Activated CD4-positive, alpha-beta T cell treated with anti-CD3 and anti-CD28 coated beads for 4 hours (primary cell): ENCODE results near the gene SMARCA2.
A peak's percentile ranks its signal among the peaks of the same experiment; 100 is the strongest.

Source experiments
- DNase-seq, 2 donors: peaks; one replicate each; pipeline ENCODE4 v3.0.0-alpha.2; 2020

The SMARCA2 gene

DNA sequence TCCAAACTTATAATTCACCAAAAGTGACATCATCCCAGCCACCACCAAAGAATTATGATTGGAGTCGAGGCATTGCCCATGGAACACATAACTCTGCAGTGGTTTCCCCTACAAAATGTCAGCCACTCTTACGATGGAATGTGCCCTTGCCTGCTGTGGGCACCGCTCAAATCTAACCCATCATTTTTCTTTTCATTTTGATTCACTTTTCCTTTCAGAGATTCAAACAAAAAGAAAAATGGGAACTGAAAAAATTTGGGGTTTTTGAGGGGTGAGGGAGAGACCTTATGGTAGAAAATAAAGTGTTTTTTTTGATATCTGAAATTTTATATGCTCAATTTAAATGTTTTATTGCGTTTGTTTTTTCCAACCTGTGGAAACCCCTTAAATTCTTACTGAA lies 28.1 kb downstream of the SMARCA2 start:
- DNase-seq = no peak

DNA sequence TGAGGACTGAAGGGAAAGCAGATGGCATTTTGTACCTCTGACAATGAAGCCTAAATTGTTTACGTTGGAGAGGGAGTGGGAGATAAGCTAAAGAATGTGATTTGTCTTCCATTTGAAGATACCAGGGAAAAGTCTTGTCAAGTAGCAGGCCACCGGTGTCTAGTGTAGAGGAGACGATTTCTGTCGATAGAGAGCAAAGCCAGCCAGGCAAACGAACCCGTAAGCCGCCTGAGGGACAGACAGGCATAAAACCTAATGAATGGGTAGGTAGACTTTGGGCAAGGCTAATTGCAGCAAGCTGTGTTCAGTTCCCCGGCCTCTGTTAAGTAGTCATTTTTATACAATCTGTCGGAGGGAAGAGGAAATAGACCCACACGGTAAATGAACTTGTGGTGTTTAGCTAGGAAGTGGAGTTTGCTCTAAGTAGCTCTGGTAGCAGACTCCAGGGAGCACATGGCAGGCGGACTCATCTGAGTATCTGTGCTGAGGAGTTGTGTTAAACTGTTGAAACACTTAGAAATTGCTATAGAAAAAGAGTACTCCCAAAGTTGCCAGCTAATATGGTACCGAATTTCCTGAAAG lies 28.8 kb downstream of the SMARCA2 start:
- DNase-seq = no peak

DNA sequence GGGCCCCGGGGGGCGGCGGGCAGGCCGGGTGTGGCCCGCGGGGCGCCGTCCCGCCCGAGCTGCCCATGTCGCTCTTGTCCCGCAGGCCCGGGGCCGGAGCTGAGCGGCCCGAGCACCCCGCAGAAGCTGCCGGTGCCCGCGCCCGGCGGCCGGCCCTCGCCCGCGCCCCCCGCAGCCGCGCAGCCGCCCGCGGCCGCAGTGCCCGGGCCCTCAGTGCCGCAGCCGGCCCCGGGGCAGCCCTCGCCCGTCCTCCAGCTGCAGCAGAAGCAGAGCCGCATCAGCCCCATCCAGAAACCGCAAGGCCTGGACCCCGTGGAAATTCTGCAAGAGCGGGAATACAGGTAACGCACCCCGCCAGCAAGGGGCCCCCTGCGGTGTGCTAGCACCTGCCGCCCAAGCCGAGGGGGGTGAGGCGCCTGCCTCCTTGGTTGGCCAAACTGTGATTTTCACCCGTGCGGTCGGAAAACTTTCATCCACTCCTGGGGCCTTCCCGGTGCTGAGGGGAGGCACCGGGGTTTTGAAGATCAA lies 32.1 kb downstream of the SMARCA2 start:
- DNase-seq = no peak

DNA sequence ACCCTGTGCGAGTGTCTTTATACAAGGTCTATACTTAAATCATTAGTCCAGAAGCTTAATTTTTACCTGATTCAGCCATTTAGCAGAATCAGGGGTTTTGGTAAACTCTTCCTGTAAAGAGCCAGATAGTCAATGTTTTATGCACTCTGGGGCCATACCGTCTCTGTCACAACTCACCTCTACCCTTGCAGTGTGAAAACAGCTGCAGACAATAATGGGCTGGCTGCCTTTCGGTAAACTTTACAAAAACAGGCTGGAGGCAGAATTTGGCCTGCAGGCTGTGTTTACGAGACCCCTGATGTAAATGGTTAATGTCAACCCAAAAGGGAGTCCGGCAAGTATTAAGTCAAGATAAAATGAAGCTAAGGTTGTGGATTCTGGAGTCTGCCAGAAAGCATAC lies 32.8 kb downstream of the SMARCA2 start:
- no peak for DNase-seq

DNA sequence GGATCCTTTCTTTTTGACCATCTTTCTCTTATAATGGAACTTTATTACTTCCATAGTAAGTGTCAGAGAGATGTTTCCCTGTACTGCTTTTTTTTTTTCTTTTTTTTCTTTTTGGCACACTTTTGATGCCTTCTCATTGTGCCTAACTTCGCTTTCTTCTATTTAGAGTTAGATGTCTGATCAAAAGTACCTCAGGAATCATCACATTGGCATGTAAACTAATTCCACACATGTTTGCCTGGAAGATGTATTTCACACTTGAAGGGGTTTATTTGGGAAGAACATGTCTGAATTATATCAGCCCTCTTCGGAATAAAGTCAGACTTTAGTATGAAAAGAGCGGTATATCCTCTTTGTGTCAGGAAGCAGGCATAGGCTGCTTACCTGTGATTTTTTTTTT lies 35.1 kb downstream of the SMARCA2 start:
- no peak for DNase-seq

DNA sequence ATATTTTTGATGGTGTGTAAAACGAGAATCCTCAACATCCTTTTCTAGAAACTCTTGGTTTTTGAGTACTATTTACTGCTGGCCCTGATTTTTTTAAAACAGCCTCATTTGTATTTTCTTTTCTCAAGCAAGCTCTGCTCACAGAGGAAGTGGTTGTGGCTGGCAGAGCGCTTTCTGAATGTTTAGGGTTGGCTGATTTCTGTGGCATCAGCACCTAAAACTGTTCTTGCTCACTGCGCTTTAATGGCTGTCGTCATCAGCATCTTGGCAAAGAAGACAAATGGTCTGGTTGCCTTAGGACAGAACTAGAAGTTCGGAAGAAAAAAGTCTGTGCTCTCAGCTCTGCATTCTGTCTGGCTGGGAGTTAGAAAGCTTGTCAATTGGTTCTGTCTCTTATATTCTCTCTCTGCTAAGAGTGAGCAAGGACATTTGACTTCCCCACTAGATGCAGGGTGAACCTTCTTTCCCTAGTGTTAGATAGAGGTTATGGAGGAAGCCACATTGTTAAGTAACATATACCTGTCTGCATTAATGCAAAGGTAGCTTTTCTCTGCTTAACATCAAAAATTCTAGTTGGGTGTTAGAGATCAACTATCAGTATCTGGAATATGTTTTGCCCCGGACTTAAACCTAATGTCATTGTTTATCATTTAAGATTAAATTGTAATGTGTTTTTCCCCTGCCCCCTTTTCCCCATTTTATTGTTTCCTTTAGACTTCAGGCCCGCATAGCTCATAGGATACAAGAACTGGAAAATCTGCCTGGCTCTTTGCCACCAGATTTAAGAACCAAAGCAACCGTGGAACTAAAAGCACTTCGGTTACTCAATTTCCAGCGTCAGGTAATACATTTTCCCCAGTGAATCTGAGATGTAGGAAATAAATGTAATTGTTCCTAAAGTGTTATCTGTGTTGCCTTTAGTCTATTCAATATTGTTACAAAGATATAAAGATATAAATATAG lies 39.0 kb downstream of the SMARCA2 start:
- peak; percentile 47 to 56 for DNase-seq

DNA sequence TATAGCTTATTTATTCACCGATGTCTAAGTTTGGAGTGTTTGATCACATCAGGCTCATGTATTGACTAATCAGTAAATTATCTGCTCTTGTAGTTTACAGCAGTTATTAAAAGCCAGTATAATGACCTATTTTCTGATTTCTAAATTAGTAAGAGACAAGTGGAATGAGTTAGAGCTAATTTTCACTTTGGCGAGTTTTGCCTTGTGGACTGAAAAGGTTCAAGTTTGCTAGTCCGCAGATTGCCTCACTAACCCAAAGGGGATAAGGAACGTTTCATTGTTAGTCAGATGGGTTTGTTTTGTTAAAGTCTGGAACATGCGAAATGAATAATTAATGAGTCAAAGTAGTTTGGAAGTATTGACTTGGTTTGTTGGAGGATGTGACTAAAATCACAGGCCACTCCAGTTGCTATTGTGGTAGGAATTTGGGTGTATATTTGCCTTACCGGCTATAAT lies 40.1 kb downstream of the SMARCA2 start:
- no peak for DNase-seq

DNA sequence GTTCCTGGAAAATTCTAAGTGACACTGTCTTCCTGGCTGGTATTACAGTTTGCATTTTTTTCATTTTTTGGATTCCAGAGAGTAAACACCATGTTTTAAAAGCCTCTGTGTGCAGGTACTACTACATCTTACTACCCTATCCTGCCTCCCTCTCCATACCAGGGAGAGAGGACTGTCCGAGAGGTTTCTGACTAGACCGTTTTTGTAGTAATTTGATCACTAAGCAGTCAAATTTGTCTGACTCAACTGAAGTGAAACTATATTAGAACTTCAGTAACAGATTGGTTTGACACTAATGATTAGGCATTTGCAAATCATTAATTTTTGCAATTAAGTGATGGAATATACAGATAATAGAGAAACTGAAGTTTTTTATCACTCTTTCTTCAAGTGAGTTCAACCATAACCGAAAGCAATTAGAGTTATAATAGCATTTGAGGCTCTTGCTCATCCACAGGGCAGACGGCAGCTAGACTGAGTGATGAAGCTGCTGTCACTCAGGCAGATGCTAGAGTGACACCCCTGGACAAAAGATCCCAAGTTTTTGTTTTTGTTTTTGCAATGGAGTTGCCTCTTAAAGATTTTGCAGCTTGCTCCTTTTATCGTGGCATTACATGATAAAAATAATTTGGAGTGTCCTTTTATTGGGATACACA lies 44.3 kb downstream of the SMARCA2 start:
- DNase-seq = no peak

DNA sequence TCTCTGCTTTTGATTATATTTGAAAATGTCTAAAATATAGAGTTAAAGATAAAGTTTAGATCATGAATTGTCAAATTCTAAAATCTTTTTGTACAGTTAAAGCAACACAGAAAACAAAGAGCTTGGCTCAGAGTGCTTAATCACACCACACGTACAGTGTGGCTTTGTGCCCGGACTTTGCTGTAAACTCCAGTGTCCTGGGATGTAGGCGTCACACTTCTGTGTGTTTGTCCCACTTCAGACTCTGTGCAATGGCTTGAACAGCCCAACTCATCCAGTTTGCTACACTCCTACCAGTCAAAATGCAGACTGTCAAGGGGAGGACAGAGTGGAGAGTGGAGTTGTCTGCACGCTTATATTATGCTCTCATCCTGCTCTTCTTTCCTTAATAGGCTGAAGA lies 45.3 kb downstream of the SMARCA2 start:
- no peak for DNase-seq

DNA sequence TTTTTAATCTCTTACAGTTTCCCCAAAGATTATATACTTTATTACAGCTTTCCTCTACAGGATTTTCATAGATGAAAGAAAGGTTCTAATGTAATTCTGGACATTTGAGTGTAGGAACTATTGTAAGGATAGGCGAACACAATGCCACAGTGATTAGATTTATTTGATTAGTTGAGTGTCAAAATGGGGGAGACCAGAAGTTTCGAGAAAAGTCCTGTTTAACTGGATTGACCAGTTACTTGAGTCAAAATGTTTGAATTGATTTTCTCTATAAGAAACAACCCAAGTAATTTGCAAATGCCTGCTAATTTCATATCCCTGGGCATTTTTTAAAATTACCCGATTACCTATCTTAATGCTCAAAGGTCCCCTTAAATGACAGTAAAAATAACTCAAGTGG lies 50.6 kb downstream of the SMARCA2 start:
- DNase-seq = no peak

DNA sequence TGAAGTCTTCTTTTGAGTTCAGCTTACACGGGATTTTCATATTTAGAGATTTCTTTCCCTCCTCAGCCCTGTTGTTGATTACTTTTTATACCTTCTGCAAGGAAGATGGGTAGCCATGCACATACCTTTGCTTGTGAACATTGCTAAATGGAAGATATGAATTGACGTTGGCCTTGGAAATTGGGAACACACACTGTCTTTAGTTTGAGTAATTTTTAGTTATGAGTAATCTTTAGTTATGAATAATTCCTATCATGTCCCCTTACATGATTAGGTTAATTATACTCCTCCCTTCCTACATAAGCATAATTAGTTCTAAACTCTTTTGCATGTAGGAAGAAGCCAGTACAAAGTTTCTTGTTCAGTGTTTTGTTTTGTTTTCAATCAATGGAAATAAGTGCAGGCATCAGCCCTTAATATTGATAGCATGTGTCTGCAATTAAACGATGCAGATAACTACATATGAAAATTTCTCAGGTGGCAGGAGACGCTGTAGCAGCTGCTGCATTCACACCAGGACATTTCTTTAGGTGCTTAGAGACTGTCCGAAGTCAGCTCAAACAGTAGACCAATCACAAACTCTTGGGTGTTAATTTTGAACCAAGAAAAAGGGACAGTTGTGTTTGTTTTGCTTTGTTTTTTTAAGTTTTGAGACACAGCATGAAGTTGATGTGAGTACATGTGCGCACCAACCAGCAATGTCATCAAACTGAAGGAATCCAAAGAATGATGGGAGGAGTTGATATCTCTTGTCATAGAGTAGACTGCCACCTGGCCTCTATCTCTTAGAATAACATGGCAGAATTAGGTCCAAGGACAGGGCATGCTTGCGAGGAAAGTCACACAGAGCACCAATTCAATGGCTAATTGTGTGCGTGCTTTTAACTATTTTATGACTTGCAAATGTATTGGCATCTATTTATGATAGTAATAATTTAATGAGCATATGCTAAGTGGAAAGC lies 51.4 kb downstream of the SMARCA2 start:
- DNase-seq = no peak

DNA sequence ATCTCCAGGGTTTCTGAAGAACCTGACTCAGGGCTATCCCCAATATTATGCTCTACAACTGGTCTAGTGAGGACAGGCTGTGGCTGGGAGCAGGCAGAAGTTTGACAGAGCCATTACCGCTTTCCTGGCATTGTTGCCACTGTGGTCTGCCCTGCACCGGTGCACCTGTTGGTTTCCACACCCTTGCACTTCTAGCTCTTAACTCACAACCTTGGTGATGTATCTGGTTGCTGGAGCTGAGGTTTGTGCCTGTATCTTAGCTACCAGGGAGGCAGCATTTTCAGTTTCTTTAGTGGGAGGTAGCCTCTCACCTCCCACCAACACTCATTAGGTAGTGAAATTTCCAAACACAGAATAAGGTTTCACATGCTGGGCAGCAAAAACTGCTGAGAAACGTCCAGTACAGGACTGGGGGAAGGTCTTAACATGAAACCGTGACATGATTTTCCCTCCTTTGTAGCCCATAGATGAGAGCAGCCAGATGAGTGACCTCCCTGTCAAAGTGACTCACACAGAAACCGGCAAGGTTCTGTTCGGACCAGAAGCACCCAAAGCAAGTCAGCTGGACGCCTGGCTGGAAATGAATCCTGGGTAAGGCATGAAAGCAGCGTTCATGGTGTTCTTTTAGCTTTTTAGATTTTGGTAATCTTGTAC lies 57.7 kb downstream of the SMARCA2 start:
- DNase-seq = no peak

DNA sequence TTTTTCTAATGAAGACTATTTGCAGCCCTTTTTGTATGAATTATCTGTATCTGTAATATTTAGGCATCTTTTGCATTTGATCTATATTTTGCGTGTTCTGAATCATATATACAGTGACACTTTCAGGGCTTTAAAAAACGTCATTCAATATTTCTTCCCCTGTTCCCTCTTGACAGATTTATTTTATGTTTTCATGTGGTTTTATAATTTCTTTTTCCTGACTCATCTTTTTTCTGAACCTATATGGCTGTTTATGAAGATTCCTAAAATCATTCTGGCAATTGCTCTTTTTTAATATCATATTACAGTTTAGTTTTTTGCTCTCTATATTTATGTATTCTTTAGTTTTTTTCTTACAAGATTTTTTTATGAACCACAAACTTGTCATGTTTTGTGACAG lies 67.6 kb downstream of the SMARCA2 start:
- DNase-seq = no peak

DNA sequence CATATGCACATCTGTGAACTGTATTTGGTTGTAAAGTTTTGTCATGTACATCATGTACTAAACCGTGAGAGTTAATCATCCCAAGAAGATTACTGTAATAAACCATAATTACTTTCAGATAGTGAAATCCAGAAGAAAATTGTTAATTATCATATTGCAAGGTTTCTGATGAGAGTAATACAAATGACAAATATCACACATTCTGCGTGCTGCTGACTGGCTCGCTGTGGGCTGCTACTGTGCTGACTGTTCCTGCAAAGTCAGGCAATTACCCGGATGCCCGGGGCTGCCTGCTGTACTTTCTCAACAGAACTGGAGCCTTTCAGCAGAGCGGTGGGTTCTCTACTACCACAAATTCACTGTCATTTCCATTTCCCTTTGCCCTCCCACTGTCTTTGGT lies 68.3 kb downstream of the SMARCA2 start:
- DNase-seq = no peak

DNA sequence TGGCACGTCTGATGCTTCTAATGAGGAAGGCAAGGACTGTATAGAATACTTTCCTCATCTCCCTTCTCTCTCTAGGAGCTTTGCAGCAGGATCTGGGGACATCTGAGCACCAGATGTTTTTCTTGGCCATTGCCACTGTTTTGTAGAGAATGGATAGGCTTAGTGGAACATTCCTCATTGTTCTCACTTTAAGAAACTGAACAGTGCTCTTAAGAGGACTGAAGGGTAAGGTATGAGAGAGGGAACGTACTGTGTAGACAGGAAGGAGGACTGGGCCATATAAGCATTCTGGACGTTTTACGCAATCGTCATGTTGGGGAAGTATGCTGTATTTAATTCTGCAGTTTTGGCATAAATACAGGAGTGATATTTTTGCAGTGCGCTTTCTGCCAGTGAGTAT lies 70.6 kb downstream of the SMARCA2 start:
- DNase-seq = no peak

DNA sequence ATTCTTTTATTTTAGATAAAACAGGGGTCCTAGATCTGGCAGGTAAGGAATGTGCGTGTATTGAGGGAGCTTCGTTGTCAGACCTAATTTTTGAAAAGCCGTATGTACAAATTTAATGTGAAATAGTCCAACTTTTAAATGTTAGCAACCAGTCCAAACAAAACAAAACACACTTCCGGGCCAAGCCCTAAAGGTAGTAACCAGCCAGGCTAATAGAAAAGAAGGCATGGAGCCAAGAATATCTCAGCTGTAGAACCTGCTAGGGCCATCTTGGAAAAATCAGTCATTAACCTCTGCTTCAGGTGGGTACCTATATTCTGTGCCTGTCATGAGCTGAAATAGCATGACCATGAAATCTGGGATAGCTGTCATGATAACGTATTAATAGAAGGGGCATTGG lies 71.0 kb downstream of the SMARCA2 start:
- DNase-seq = no peak

DNA sequence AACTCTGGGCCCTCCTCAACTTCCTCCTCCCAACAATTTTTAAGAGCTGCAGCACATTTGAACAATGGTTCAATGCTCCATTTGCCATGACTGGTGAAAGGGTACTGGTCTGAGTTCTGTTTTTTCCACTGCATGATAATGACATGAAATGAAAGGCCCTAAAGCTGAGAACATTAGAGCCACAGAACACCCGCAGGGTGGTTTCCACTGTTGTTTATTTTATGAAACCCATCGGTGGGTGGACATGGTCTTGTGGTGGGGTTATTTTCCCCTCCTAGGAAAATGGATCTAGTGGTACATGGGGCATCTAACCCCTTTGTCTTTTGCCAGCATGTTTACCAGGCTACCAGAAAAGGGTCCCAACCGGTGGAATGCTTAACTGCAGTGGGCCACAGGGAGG lies 71.8 kb downstream of the SMARCA2 start:
- DNase-seq = no peak

DNA sequence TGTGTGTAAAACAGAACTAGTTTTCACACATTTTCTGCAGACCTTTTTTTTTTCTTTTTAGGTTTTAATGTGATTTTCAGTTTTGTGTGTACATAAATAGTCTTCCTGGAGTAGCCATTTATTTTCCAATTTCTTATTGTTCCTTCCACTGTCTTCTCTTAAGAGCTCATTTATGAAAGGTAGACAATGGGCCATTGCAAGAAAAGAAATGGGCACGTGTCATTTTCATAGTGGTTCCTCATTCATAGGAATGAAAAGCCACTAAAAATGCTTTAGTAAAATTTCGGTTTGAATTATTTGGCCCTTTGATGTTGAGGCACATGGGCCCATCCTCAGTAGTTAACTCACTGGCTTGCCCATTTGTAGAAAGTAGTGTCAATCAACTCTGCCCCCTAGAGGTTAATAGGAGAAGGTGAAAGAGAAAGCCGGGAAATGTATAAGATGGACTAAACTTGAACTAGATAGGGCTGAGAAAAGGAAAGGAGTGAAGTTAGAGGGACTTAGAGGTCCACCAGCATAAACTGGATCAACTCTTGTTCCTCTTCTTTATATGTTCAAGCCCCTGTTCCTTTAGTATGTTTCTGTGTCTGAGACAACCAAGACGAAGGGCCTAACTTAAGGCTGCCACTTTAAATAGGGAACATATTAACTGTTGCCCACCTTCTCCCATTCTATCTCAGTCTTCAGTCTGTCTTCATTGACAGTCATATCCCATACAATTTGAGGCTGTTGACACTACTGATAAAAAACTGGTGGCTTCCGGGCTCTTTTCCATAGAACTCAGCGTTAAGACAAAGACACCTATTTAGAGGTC lies 72.6 kb downstream of the SMARCA2 start:
- DNase-seq = peak in 1 of 2 donors; percentile 5

DNA sequence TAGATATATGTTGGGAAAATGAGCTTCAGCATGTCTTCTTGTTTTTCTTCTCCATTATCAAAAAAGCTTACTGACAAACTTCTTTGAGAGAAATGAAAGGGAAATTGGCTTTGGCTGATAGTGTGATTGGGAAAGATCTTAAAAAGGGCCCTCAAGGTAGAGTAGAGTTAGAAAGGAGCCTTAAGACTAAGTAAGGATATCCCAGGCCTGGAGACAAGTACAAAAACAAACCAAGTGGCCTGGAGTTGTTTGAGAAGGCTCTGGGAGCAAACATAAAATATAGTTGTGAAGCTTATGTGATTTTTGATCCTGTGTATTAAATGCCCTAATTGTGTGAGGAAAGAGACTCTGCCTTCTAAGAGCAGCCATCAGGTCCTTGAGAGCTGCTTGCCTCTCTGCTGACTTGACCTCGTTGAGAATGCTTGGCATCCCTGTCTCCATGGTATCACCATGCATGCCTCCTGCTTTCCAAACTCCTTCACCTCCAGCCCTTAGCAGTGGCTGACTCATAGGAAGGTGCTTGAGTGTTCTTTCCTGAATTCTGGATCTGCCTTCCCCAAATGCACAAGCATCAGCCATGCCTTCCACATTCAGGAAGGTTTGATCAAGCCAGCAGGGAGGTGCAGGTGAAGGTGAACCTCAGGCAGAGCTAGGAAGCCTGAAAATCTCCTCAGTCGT lies 78.9 kb downstream of the SMARCA2 start:
- no peak for DNase-seq

DNA sequence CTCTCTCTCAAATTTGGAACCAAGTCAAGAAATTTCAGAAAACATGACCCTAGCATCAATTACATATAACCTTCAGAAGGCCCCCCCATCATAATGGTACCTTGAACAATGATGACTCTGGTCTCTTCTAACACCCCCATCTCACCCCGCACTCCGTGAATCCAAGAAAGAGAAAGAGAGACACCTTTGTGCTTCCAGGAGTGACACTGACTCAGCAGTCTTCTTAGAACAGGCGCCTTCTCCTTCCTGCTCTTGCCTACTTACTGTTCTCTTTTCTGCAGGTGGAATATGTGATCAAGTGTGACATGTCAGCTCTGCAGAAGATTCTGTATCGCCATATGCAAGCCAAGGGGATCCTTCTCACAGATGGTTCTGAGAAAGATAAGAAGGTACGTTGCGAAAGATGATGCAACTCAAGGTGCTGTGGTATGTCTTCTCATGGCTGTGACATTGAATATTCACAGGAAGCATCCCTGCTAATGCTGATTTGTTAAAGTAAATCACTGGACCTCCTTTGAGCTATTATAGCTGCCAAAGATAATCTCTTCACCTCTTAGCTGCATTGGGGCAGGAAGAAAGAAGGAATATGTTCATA lies 81.3 kb downstream of the SMARCA2 start:
- DNase-seq = no peak
